RPMI7951 (cell line): ENCODE measurements around the gene GALNT15. TPM values are rescaled to one million over a fixed set of nuclear protein-coding genes. Genes with fewer than 3 reads are reported as not detected.

Source experiments
- DNase-seq: peaks from one replicate; pipeline ENCODE4 v3.0.0-alpha.2; 2012; ENCODE audit warnings: low read depth
- total RNA-seq: library from RNA; depleted of rRNA; stranded (reverse); fragments of >200 nt; shearing (Covaris generic); gene quantifications from 2 replicates; pipeline ENCODE4 v1.2.3, GENCODE V29; 2014

The GALNT15 gene
- total RNA-seq, 1 experiment from 2014 or later, result 0.12 TPM

GRCh38 chr3:16222547-16222946 is 48.1 kb downstream of the GALNT15 start:
- no peak for DNase-seq

GRCh38 chr3:16224325-16224724 is 49.8 kb downstream of the GALNT15 start:
- no peak for DNase-seq

DNA sequence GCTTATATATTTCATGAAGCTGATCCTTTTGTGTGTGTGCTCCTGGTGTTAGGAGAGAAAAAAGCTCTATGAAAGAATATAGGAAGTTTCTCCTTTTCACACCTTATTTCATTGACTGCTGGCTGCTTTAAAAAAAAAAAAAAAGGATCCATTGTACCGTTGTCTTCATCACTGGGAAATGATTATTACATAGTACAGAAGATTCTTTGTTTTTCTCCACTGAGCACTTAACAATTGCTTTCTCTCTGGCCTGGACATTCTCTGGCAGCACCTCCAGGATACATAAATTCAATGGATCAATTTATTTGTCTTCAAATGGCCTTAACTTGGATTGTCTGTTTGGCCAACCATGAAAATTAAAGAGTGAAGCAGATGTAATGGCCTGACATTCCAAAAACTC is 53.1 kb downstream of the GALNT15 start:
- DNase-seq, result no peak

DNA sequence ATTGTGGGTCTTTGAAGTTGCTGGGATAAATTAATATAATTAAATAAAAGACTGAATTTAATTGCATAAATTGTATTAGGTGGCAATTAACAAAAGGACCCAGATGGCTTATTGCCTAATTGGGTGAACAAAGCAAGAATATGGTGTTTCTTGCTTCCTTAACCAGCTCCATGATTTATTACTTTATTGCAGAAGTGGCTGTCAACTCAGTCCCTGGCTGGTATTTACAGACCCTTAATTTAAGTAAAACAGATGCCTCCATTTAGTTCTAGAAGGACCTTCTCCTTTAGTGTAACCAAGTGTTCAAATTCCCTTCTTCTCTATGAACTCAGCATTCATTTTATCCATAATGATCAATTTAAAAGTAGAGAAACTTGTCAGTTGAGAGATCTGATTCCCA is 55.2 kb downstream of the GALNT15 start:
- no peak for DNase-seq

DNA sequence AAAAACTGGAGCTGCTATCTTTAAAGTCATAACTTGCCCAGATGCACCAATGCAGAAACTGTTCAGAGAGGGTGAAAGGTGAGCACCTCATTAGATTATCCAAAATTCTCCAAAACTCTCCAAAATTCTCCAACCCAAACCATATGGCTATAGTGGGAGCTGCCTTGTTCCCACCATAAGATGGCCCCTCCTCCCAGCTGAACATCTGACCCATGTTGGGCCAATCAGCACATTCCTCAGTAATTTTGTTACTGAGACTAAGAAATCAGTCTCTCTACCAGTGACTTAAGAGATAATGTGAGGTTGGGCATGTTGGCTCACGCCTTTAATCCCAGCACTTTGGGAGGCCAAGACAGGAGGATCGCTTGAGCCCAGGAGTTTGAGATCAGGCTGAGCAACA is 57.5 kb downstream of the GALNT15 start:
- DNase-seq, result no peak

- DNase-seq, result no peak
These were observed 59.3 kb downstream of the GALNT15 start for GRCh38 chr3:16233806-16234205.

GRCh38 chr3:16234281-16234680 is 59.8 kb downstream of the GALNT15 start:
- no peak for DNase-seq

- no peak for DNase-seq
These were observed 61.7 kb downstream of the GALNT15 start for GRCh38 chr3:16236030-16236639.

DNA sequence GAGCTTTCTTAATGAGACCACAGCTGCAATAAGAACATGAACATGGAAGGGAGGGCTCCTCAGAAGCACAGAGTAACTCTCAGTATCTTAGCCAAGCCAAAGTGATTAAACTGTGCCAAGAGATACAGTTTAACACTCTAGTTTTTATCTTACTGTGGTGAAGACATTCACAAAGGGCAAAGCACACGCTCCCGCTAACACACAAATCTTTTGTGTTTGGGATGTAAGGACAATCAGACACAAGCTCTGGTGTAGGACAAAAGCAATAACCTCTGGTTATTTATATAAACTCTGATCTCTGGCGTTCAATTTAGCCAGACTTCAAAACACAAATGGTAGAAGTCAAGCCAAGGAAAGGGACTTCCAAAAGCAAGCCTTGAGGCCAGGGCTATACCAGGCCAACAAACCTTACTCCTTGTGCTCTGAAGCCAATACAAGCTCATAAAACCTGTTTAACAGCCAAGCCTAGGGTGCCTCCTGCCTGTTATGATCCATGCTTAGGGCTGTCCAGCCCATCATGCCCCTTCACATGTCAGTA is 62.4 kb downstream of the GALNT15 start:
- DNase-seq, result no peak

DNA sequence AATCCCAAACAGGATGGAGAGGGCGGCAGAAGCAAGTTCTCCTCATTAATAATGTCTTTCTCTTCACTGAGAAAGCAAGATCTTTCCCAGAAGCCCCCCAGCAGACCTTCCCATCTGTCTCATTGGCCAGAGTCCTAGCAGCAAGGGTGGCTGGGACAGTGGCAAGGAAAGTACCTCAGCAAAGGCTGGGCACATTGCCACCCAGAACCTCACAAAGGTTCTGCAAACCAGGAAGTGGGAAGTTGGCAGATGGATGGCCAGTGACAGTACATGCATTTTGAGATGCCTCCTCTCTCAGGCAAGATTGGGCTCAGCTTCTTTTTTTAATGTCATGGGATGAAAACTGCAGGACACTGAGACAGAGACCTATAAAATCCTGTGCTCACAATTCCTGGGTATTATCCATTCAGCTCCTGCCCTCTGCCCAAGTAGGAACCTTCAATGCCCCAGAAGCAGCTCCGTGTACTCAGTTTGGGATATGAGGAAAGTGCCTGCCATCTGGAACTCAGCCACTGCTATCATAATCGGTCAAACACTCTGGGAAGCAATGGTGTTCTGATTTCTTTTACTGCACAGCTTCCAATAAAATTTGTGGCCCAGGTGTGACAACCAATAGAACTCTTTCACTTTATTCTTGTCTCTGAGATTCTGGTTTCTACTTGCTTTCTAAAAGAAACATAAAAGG is 64.7 kb downstream of the GALNT15 start:
- DNase-seq, result peak; percentile 40

GRCh38 chr3:16239780-16240179 is 65.3 kb downstream of the GALNT15 start:
- peak; percentile 57 for DNase-seq

DNA sequence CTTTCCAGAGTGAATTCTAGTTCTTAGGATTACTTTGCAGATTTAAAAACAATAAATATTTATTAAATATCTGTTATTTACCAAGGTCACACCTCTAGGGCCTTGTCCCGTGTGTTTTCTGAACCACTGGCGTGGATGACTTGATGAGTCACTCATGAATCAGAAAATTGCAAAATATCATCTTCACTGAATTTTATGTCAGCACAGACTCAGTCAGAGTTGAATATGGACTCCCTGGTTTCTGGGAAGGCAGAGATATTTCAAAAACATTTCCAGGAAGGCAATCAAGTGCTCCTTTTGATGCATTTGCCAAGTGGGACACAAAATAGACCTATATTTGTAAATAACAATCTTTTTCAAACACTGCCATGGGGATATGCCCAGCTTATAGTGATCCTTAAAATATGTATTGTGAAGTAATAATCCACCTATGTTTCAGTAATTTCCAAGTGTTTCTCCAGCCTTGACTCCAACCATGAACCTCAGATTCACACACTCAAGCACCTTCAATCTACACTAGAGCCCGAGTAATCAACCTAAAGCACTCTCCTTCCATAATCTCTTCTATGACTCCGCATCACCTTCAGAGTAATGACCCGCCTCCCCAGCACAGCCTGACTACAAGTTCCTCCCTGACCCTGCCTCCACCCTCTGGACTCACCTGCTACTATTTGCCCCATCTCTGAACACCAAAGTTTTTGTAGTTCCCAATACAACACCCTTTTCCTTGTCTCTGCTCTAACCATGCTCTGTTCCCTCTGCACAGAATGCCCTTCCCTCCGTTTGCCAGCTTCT is 65.9 kb downstream of the GALNT15 start:
- DNase-seq, result peak; percentile 70

DNA sequence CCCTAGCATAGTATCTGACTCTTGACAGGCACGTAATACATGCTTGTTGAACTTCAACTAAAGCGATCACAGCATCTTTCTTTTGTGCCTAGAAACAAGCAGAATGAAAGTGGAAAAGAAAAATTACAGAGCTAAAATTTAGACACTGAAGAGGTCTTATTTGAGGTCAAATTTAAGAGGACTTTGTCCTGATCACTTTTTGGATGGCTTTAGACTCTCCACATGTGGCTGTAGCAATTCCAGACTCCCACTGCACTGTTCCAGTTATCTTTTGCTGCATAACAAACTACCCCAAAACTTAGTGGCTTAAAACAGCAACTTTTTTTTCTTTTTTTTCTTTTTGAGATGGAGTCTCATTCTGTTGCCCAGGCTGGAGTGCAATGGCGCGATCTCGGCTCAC is 66.7 kb downstream of the GALNT15 start:
- DNase-seq, result no peak

GRCh38 chr3:16242177-16242576 is 67.7 kb downstream of the GALNT15 start:
- DNase-seq, result no peak

GRCh38 chr3:16243706-16244490 is 69.4 kb downstream of the GALNT15 start:
- peak; percentile 58 for DNase-seq

- DNase-seq, result no peak
These were observed 71.1 kb downstream of the GALNT15 start for GRCh38 chr3:16245609-16246008.

- peak; percentile 77 for DNase-seq
These were observed 73.0 kb downstream of the GALNT15 start for GRCh38 chr3:16247282-16248061.

DNA sequence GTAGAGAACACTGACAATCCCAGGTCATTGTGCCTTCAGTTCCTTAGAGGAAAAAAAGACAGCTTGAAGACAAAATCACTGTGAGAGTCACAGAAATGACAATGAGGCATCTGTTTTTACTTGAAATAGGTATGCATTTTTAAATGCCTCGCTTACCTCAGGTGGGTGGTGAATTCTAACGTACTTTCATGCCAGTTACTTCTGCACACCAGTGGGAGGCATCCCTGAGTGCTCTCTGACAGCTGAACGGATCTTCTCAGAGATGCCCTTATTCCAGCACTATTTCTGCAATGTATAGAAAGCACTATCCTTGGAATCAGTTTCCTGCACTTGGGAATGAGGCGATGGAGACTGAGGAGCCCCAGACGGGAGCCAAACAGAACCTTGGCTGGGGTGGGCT is 74.1 kb downstream of the GALNT15 start:
- no peak for DNase-seq

GRCh38 chr3:16249336-16249735 is 74.9 kb downstream of the GALNT15 start:
- DNase-seq, result peak; percentile 34

GRCh38 chr3:16249886-16250285 is 75.4 kb downstream of the GALNT15 start:
- DNase-seq, result no peak
